ENCODE results near the gene ALG12.

The ALG12 gene

DNA sequence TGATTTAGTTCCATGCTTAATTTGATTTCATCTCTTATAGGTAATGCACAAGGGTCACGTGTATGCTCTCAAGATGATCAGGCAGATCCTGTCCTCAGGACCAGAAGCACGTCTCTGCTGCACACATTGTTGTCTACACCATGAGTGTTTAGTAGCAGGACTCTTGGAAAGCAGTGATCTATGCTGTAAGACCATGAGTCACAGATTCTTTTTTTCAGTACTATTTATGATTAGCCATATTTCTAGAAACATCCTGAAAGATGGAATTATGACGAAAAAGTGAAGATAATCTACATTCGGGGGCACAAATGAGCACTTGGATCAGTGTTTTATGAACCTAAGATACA lies 35.0 kb downstream of the ALG12 start:
- Histone ChIP-seq H3K9me3 (replicated peaks in 1 of 2; ENCODE audit: control insufficient read depth in 2 of 2, insufficient read depth in 1 of 2, low read depth in 1 of 2, low read length in 2 of 2) (peaks cover 35 to 62% of the 10 kb centered on the region in 2 donors), H2BK120ac (ENCODE audit: low read depth, low read length) (no peak overlapping the region), H3K9ac (ENCODE audit: low read depth, low read length, poor library complexity) (no peak overlapping the region), H2AK5ac (ENCODE audit: low read depth, low read length) (no peak overlapping the region), H2BK5ac (ENCODE audit: low read length) (no peak overlapping the region), H3K4me2 (ENCODE audit: insufficient read depth, low read length, poor library complexity, severe bottlenecking) (no peak overlapping the region), H3K27ac (replicated peaks; ENCODE audit: low read length) (no peak overlapping the region), H3K14ac (ENCODE audit: low read length) (no peak overlapping the region), H3K27me3 (ENCODE audit: control insufficient read depth in 3 of 3, insufficient read depth in 3 of 3, low read depth in 1 of 3, low read length in 3 of 3) (peaks cover 0 to 1% (median 0%) of the 10 kb centered on the region in 3 experiments), H3K4ac (ENCODE audit: low read length) (no peak overlapping the region), H2AFZ (ENCODE audit: low read length) (no peak overlapping the region), H3K4me3 (ENCODE audit: low read length in 2 of 2) (no peak overlapping the region), H2BK12ac (ENCODE audit: low read length) (no peak overlapping the region), H4K91ac (ENCODE audit: low read depth, low read length, poor library complexity) (no peak overlapping the region), H3K79me1 (ENCODE audit: low read depth, low read length) (peaks cover 26% of the 10 kb centered on the region), H3K4me1 (ENCODE audit: control insufficient read depth in 2 of 2, insufficient read depth in 1 of 2, low read depth in 1 of 2, low read length in 2 of 2) (no peaks in the 10 kb centered on the region), H3K23ac (ENCODE audit: low read depth, low read length, poor library complexity) (no peak overlapping the region), H2BK15ac (ENCODE audit: low read length) (no peak overlapping the region), H3K36me3 (replicated peaks in 1 of 2; ENCODE audit: control insufficient read depth in 2 of 2, insufficient read depth in 2 of 2, low read length in 2 of 2) (peaks cover 42 to 71% of the 10 kb centered on the region in 2 donors), H3K18ac (ENCODE audit: low read length) (no peak overlapping the region), H4K8ac (ENCODE audit: low read depth, low read length) (no peak overlapping the region)
- WGBS, 2 donors (ENCODE audit: extremely low coverage in 2 of 2, insufficient read length in 2 of 2, insufficient replicate concordance in 1 of 2) = no CpG with 5 or more reads among the region's 4 CpGs
- no peak for DNase-seq (ENCODE audit: low spot score)

GRCh38 chr22:49882519-49883293 lies 35.5 kb downstream of the ALG12 start:
- Histone ChIP-seq H2AK5ac (ENCODE audit: low read depth, low read length) (no peak overlapping the region), H3K27me3 (ENCODE audit: control insufficient read depth in 3 of 3, insufficient read depth in 3 of 3, low read depth in 1 of 3, low read length in 3 of 3) (peaks cover 0 to 1% (median 0%) of the 10 kb centered on the region in 3 experiments), H2BK120ac (ENCODE audit: low read depth, low read length) (no peak overlapping the region), H3K4me2 (ENCODE audit: insufficient read depth, low read length, poor library complexity, severe bottlenecking) (no peak overlapping the region), H3K36me3 (replicated peaks in 1 of 2; ENCODE audit: control insufficient read depth in 2 of 2, insufficient read depth in 2 of 2, low read length in 2 of 2) (peaks cover 41 to 71% of the 10 kb centered on the region in 2 donors), H2BK15ac (ENCODE audit: low read length) (no peak overlapping the region), H4K91ac (ENCODE audit: low read depth, low read length, poor library complexity) (no peak overlapping the region), H4K8ac (ENCODE audit: low read depth, low read length) (no peak overlapping the region), H2BK5ac (ENCODE audit: low read length) (no peak overlapping the region), H3K14ac (ENCODE audit: low read length) (no peak overlapping the region), H3K9me3 (replicated peaks in 1 of 2; ENCODE audit: control insufficient read depth in 2 of 2, insufficient read depth in 1 of 2, low read depth in 1 of 2, low read length in 2 of 2) (peaks cover 37 to 64% of the 10 kb centered on the region in 2 donors), H3K18ac (ENCODE audit: low read length) (no peak overlapping the region), H3K4ac (ENCODE audit: low read length) (no peak overlapping the region), H3K4me1 (ENCODE audit: control insufficient read depth in 2 of 2, insufficient read depth in 1 of 2, low read depth in 1 of 2, low read length in 2 of 2) (no peaks in the 10 kb centered on the region), H3K4me3 (ENCODE audit: low read length in 2 of 2) (no peak overlapping the region), H3K23ac (ENCODE audit: low read depth, low read length, poor library complexity) (no peak overlapping the region), H2BK12ac (ENCODE audit: low read length) (no peak overlapping the region), H3K9ac (ENCODE audit: low read depth, low read length, poor library complexity) (no peak overlapping the region), H3K27ac (replicated peaks; ENCODE audit: low read length) (no peak overlapping the region), H2AFZ (ENCODE audit: low read length) (no peak overlapping the region), H3K79me1 (ENCODE audit: low read depth, low read length) (peaks cover 27% of the 10 kb centered on the region)
- no CpG with 5 or more reads among the region's 21 CpGs for WGBS, 2 donors (ENCODE audit: extremely low coverage in 2 of 2, insufficient read length in 2 of 2, insufficient replicate concordance in 1 of 2)
- no peak for DNase-seq (ENCODE audit: low spot score)

DNA sequence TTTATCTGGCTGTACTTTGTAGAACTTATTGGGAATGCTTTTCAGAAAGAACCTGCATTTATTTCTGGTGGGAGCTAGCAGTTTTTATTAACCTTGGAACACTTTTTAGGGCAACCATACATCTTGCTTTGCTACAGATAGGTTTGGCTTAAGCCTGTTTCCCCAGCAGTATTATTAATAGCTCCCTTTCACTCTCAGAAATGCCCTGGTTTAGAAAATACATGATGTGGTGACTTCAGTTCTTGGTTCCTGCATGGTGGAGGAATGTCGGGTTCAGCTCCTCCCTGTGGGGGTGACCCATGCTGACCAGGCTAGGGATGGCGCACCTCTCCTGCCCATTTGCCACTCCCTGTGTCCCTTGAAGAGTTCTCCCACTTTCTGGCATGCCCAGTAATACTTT lies 36.4 kb downstream of the ALG12 start:
- Histone ChIP-seq H3K36me3 (replicated peaks in 1 of 2; ENCODE audit: control insufficient read depth in 2 of 2, insufficient read depth in 2 of 2, low read length in 2 of 2) (peaks cover 39 to 69% of the 10 kb centered on the region in 2 donors), H3K9me3 (replicated peaks in 1 of 2; ENCODE audit: control insufficient read depth in 2 of 2, insufficient read depth in 1 of 2, low read depth in 1 of 2, low read length in 2 of 2) (peaks cover 35 to 64% of the 10 kb centered on the region in 2 donors), H3K27ac (replicated peaks; ENCODE audit: low read length) (no peak overlapping the region), H3K18ac (ENCODE audit: low read length) (no peak overlapping the region), H2BK12ac (ENCODE audit: low read length) (no peak overlapping the region), H3K79me1 (ENCODE audit: low read depth, low read length) (peaks cover 28% of the 10 kb centered on the region), H2AK5ac (ENCODE audit: low read depth, low read length) (no peak overlapping the region), H3K27me3 (ENCODE audit: control insufficient read depth in 3 of 3, insufficient read depth in 3 of 3, low read depth in 1 of 3, low read length in 3 of 3) (peaks cover 0 to 1% (median 0%) of the 10 kb centered on the region in 3 experiments), H3K4me2 (ENCODE audit: insufficient read depth, low read length, poor library complexity, severe bottlenecking) (no peak overlapping the region), H2BK5ac (ENCODE audit: low read length) (no peak overlapping the region), H3K4ac (ENCODE audit: low read length) (no peak overlapping the region), H2BK120ac (ENCODE audit: low read depth, low read length) (no peak overlapping the region), H3K4me1 (ENCODE audit: control insufficient read depth in 2 of 2, insufficient read depth in 1 of 2, low read depth in 1 of 2, low read length in 2 of 2) (no peaks in the 10 kb centered on the region), H2BK15ac (ENCODE audit: low read length) (no peak overlapping the region), H4K91ac (ENCODE audit: low read depth, low read length, poor library complexity) (no peak overlapping the region), H2AFZ (ENCODE audit: low read length) (no peak overlapping the region), H4K8ac (ENCODE audit: low read depth, low read length) (no peak overlapping the region), H3K9ac (ENCODE audit: low read depth, low read length, poor library complexity) (no peak overlapping the region), H3K14ac (ENCODE audit: low read length) (no peak overlapping the region), H3K23ac (ENCODE audit: low read depth, low read length, poor library complexity) (no peak overlapping the region), H3K4me3 (ENCODE audit: low read length in 2 of 2) (no peak overlapping the region)
- DNase-seq (ENCODE audit: low spot score) = no peak
- WGBS, 2 donors (ENCODE audit: extremely low coverage in 2 of 2, insufficient read length in 2 of 2, insufficient replicate concordance in 1 of 2) = no CpG with 5 or more reads among the region's 2 CpGs

- Histone ChIP-seq H3K9me3 (replicated peaks in 1 of 2; ENCODE audit: control insufficient read depth in 2 of 2, insufficient read depth in 1 of 2, low read depth in 1 of 2, low read length in 2 of 2) (peaks cover 24 to 58% of the 10 kb centered on the region in 2 donors), H4K91ac (ENCODE audit: low read depth, low read length, poor library complexity) (no peak overlapping the region), H3K4me3 (ENCODE audit: low read length in 2 of 2) (no peak overlapping the region), H2BK12ac (ENCODE audit: low read length) (no peak overlapping the region), H3K18ac (ENCODE audit: low read length) (no peak overlapping the region), H2BK15ac (ENCODE audit: low read length) (no peak overlapping the region), H3K27ac (replicated peaks; ENCODE audit: low read length) (no peak overlapping the region), H4K8ac (ENCODE audit: low read depth, low read length) (no peak overlapping the region), H3K9ac (ENCODE audit: low read depth, low read length, poor library complexity) (no peak overlapping the region), H2AFZ (ENCODE audit: low read length) (no peak overlapping the region), H3K4me2 (ENCODE audit: insufficient read depth, low read length, poor library complexity, severe bottlenecking) (no peak overlapping the region), H3K27me3 (ENCODE audit: control insufficient read depth in 3 of 3, insufficient read depth in 3 of 3, low read depth in 1 of 3, low read length in 3 of 3) (no peaks in the 10 kb centered on the region), H3K23ac (ENCODE audit: low read depth, low read length, poor library complexity) (no peak overlapping the region), H2BK5ac (ENCODE audit: low read length) (no peak overlapping the region), H2BK120ac (ENCODE audit: low read depth, low read length) (no peak overlapping the region), H3K36me3 (replicated peaks in 1 of 2; ENCODE audit: control insufficient read depth in 2 of 2, insufficient read depth in 2 of 2, low read length in 2 of 2) (peaks cover 27 to 64% of the 10 kb centered on the region in 2 donors), H3K4ac (ENCODE audit: low read length) (no peak overlapping the region), H2AK5ac (ENCODE audit: low read depth, low read length) (no peak overlapping the region), H3K79me1 (ENCODE audit: low read depth, low read length) (peaks cover 21% of the 10 kb centered on the region), H3K14ac (ENCODE audit: low read length) (no peak overlapping the region), H3K4me1 (ENCODE audit: control insufficient read depth in 2 of 2, insufficient read depth in 1 of 2, low read depth in 1 of 2, low read length in 2 of 2) (no peaks in the 10 kb centered on the region)
- no CpG with 5 or more reads among the region's 20 CpGs for WGBS, 2 donors (ENCODE audit: extremely low coverage in 2 of 2, insufficient read length in 2 of 2, insufficient replicate concordance in 1 of 2)
- DNase-seq (ENCODE audit: low spot score) = no peak
These were observed 38.0 kb downstream of the ALG12 start for GRCh38 chr22:49880281-49880680.
